Measurements from ENCODE around the gene ADAM12.

- no peak for TF ChIP-seq ZNF274 (IDR thresholded peaks at IDR 0.05; ENCODE audit: low read depth, low read length)
- TF ChIP-seq SUZ12 (IDR thresholded peaks at IDR 0.05; ENCODE audit: extremely low read depth, insufficient read depth, insufficient read length), result no peak
- TF ChIP-seq YY1 (IDR thresholded peaks at IDR 0.05; ENCODE audit: insufficient read depth, insufficient read length), result no peak
These were observed 322.4 kb downstream of the ADAM12 start for GRCh38 chr10:126065751-126066377.

Measured in NT2/D1 (cell line).